ENCODE results near the gene OSTM1.
"Not testable (repeated sequence)": the region's sequence is repeated elsewhere in the genome, so short reads cannot be mapped to it uniquely, and the experiment has no call there.

Gene OSTM1

GRCh38 chr6:108024427-108025073 is 50.0 kb downstream of the OSTM1 start:
- TF ChIP-seq, protein P1, sequence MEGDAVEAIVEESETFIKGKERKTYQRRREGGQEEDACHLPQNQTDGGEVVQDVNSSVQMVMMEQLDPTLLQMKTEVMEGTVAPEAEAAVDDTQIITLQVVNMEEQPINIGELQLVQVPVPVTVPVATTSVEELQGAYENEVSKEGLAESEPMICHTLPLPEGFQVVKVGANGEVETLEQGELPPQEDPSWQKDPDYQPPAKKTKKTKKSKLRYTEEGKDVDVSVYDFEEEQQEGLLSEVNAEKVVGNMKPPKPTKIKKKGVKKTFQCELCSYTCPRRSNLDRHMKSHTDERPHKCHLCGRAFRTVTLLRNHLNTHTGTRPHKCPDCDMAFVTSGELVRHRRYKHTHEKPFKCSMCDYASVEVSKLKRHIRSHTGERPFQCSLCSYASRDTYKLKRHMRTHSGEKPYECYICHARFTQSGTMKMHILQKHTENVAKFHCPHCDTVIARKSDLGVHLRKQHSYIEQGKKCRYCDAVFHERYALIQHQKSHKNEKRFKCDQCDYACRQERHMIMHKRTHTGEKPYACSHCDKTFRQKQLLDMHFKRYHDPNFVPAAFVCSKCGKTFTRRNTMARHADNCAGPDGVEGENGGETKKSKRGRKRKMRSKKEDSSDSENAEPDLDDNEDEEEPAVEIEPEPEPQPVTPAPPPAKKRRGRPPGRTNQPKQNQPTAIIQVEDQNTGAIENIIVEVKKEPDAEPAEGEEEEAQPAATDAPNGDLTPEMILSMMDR (conservative IDR thresholded peaks at IDR 0.05): no peak
- no peak overlapping the region for H3K27ac ChIP-seq

GRCh38 chr6:108020472-108021116 is 53.9 kb downstream of the OSTM1 start:
- no peak overlapping the region for H3K27ac ChIP-seq
- TF ChIP-seq, protein P1 (conservative IDR thresholded peaks at IDR 0.05): no peak

- not testable (repeated sequence) for H3K27ac ChIP-seq
Observed at GRCh38 chr6:108016283-108016682, 58.3 kb downstream of the OSTM1 start.

- TF ChIP-seq, protein P1 (conservative IDR thresholded peaks at IDR 0.05): no peak
- no peak overlapping the region for H3K27ac ChIP-seq
Observed at GRCh38 chr6:108013787-108014439, 60.6 kb downstream of the OSTM1 start.

DNA sequence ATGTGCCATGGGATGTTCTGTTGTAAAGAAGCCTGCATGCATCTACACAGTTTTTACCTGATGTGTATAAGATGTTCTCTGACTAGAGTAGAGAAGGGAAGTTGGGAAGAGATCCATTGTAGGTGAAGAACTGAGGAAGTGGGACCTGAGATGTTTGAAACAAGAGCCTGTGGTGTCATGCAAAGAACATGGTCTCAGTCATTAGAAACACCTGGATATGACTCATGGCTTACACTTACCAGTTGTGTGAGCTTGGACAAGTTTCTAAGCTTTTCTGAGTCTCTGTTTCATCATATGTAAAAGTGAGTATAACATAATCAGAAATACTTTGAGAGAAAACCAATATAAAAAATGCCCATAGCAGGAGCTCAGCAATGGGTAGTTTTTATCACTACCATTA is 64.6 kb downstream of the OSTM1 start:
- no peak overlapping the region for H3K27ac ChIP-seq
- TF ChIP-seq, protein P1 (conservative IDR thresholded peaks at IDR 0.05): no peak

DNA sequence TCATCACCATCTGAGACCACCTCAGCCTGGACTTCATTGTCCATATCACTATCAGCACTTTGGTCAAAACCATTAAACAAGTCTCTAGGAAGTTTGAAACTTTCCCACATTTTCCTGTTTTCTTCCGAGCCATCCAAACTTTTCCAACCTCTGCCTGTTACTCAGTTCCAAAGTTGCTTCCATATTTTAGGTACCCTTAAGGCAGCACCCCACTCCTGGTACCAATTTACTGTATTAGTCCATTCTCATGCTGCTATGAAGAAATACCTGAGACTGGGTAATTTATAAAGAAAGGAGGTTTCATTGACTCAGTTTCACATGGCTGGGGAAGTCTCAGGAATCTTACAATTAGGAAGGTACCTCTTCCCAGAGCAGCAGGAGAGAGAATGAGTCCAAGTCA is 65.3 kb downstream of the OSTM1 start:
- H3K27ac ChIP-seq: not testable (repeated sequence)

GRCh38 chr6:108008363-108008762 is 66.2 kb downstream of the OSTM1 start:
- H3K27ac ChIP-seq: no peak overlapping the region
- TF ChIP-seq, protein P1 (conservative IDR thresholded peaks at IDR 0.05): no peak

DNA sequence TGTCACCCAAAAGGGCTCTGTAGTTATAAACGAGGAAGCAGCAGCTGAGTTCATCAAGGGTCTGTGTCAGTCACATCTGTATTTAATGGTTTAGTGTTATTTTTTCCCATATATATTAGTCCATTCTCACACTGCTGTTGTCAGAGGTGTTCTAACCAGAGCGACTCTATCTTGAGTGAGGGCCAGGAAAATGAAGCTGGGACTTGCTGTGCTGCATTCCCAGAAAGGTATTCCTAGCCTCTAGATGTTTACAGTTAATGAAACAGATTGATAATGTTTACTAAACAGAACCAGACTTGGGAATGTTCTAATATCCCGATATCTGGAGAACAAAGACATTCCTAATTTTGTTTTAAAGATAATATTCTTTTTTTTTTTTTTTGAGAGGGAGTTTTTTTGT is 68.6 kb downstream of the OSTM1 start:
- H3K27ac ChIP-seq: no peak overlapping the region
- TF ChIP-seq, protein P1 (conservative IDR thresholded peaks at IDR 0.05): no peak
